AG20443 (cell line): ENCODE measurements around the gene GALNT7.

Experiments used
- DNase-seq: peaks from one replicate; pipeline ENCODE4 v3.0.0; 2012; ENCODE audit warnings: low spot score, mixed read lengths

GALNT7 gene

GRCh38 chr4:173347467-173347866 is 178.9 kb downstream of the GALNT7 start:
- DNase-seq = no peak

GRCh38 chr4:173357939-173358338 is 189.3 kb downstream of the GALNT7 start:
- no peak for DNase-seq

DNA sequence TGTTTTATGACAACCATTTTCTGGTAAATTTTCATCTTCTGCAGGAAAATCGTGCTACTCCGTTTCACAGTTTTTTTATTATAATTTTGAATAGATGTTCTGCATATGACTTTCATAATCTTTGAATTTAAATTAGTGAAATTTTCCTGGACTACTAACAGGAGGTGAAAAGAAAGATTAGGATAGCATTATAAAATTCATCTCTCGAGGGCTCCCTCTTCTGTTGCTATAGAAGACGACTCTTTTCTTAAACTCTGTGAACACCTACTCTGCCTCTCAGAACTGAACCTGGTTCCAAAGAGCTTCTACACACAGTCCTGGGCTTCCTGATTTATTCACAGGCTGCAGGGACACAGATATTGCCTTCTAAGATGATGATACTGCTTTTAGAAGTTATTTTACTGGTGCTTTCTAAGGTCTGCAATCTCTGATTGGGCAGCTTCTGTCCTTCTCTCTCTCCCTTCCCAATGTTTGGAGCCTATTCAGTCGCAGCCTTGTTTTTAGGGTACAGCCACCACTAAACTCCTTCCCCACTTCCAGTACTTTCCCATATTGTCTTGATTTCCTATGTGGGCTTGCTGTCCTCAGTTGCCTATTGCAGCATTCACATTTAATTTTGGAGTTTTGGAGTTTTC is 192.1 kb downstream of the GALNT7 start:
- peak; percentile 38 for DNase-seq

DNA sequence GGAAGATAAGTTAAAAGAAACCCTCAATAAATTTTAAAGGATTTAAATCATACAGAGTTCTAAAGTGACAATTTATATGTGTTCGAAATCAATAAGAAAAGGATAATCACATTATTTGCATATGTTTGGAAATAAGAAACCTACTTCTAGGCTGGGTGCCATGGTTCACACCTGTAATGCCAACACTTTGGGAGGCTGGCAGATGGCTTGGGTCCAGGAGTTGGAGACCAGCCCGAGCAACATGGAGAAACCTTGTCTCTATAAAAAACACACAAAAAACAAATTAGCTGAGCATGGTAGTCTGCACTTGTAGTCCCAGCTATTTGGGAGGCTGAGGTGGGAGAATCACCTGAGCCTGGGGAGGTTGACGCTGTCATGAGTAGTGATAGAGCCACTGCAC is 194.1 kb downstream of the GALNT7 start:
- DNase-seq = no peak

DNA sequence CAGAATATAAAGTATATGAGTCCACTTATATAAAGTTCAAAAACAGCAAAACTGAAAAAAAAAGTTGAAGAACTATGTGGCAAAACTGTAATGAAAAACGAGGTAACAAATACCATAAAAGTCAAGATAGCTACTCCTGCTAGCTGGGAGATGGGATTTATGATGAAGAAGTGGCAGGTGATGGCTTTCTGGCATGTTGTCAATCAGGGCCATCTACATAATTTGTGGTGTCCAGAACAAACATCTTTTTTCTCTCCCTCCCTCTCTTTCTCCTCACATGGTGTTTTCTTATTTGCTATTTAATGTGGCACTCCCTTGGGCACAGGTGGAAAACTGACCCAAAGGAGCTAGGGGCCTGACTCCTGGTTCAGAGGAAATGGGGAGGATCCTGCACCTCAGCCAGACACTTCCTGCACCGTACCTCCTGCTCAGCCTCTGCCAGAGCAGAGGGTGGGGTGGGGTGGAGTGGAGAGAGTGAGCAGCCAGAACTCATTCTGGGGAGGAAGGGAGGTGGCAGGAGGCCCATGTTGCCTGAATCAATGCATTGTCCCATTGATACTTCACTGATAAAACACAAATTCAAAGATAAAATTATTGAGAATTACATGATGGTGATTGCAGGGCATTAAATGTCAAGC is 196.9 kb downstream of the GALNT7 start:
- DNase-seq = no peak

DNA sequence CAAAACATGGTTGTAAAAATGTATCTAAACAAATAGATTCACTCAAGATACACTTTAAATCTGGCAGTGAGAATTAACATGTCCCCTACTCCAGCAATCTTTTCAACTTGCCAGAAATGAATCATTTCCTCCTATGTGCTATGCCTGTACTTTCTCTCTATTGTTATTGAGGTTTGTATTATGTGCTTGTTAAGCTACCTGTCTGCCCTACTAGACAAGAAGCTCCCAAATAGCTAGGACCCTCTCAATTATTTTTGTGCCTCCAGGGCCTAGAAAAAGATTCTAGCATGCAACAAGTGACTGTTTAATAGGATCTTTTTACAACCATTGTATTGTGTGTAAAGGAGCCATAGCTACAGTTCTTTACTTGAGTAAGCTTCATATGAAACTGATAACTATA is 198.7 kb downstream of the GALNT7 start:
- no peak for DNase-seq

GRCh38 chr4:173367946-173368345 is 199.3 kb downstream of the GALNT7 start:
- DNase-seq = peak; percentile 9

GRCh38 chr4:173370130-173370476 is 201.5 kb downstream of the GALNT7 start:
- DNase-seq = peak; percentile 23

GRCh38 chr4:173370477-173371291 is 202.1 kb downstream of the GALNT7 start, which contains the start of gene SAP30:
Gene SAP30 (plus strand): TSS chr4:173370954. CDS start chr4:173371183, 229 bp downstream.
- DNase-seq = peak; percentile 99

DNA sequence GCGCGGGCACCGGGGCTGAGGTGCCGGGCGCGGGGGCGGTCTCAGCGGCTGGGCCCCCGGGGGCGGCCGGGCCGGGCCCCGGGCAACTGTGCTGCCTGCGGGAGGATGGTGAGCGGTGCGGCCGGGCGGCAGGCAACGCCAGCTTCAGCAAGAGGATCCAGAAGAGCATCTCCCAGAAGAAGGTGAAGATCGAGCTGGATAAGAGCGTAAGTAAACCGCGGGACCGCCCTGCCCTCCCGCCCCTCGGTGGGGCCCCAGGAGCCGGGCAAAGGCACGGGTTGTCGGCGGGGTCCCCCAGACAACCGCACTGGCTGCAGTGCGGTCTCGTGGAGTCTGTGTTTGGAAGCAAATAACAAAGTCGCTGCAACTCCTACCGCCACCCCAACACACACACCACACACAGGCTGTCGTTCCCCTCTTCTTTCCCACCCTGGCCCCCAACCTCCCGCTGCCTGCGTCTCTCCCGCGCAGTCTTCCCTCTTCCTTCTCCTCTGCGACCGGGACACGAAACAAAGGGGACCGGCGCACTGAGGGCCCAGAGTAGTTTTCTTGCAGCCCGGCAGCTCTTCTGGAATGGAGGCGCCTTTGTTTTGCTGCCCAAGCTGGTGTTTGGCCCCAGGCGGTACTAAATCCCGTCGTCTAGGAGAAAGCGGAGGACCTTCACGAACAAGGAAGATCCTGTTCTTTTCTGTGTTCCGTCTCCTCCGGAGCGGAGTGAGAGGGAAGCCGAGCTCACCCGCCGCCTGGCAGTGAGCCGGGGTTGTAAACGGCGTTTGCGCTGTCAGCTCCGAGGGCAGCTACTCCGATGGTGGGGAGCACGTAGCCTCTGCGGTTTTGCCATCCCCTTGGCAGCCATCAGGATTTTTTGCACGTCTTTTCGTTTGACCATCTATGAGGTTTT is 202.9 kb downstream of the GALNT7 start:
- peak; percentile 82 for DNase-seq
